Measurements from ENCODE around the gene MACROD1.

The MACROD1 gene

DNA sequence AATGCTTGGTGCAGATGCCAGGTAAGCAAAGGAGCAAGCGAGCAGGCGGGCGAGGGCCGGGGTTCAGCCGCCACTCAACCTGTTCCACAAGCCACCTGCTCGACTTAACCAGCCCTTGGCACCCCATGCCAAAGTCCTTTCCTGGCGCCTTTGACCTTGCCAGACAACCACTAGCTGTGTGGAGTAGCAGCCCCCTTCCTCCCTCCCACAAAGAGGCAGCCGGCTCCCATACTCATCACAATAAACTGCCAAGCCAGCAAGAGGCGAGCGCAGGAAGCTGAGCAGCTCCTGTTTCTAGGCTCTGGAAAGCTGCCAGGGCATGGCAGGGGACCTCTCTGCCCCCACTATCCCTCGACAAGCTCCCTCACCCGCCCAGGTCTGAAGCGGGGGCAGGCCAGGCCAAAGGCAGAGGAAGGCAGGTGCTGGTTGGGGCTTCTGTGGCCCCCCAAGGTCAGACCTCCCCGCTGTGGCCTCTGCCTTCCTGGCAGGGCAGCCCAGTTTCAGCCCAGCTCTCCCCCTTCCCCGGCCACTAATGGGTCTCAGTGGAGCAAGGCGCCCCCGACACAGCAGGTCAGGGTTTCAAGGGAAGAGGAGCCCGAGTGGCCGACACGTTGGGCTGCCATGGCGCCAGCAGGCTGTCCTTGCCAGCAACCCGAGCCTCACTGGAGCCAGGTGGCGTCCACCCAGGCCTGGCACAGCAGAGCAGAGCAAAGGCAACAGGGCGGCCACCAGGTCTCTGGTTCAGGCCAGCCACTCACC lies 15.3 kb downstream of the MACROD1 start:
- DNase-seq, result no peak

DNA sequence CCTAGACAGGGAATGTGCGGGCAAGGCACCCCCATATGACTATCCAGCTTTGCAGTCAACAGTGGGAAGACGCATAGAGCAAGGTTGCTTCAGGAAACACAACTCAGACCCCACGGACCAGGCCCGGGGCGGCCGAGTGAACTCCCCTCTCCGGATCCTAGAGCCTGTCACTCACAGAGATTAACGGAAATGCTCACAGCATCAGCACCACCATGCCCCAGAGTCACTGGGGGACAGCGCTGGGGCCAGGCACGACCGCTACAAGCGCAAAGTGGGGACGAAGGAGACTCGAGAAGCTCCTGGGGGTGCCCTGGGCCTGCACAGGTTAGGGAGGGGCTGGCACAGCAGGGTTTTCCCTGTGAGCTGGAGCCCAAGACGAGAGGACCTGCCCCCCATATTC lies 15.9 kb downstream of the MACROD1 start:
- DNase-seq, result no peak

DNA sequence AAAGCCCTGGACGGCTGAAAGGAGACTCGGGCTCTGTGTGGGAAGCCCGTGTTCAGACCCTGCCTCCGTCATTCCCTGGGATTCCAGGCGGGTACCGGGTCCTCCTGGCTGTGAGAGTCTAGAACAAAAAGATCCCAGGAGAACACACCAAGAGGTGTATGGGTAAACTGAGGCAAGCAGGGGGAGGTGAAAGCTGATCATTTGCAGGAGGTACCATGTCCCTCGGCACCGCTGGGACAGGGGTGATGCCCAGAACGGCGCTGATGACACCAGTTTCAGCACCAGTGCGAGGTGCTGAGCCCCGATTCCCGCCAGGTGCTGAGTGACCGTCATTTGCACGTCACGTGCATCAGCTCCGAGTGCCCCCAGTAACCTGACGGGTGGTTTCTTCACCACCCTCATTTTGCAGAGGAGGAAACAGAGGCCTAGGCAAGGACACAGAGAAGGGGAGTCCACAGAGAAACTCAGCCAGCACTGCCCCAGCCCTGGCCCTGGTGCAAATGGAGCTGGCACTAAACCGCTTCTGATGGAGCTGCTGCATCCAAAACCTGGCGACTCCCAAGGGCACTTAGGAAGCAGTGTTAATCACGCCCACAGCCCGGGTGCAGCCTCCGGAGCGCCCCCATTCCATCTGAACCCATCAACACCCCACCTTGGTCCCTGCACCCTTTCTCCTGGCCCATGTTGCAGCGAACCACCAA lies 16.8 kb downstream of the MACROD1 start:
- no peak for DNase-seq

DNA sequence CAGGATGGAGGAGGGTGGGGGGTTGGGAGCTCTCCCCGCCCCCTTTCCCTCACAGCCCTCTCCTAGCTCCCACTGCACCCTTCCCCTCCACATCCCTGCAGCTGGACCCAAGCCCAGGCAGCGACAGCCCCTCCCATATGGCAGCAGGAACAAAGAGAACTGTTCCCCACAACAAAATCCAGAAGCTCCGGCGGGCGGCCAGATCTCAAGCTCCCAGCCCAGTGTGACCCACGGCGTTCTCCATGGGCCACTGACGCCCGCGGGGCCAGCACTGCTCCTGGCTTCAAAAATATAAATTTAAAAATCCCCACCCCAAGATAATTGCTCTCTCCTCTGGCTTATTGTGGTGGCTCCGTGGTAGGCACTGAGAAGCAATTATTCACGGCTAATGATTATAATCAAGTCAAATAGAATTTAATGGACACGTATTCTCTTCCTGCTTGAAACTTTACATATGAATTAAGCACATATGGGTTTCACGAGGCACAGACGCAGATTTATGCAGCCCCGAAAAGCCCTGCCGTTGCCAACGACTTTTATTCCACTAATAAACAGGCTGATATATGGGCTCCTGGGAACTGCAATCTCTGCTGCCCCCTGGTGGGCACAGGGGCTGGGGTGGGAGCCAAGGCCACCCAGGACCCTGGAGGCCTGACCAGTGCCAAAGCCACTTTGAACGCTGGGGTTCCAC lies 17.5 kb downstream of the MACROD1 start:
- DNase-seq, result no peak

DNA sequence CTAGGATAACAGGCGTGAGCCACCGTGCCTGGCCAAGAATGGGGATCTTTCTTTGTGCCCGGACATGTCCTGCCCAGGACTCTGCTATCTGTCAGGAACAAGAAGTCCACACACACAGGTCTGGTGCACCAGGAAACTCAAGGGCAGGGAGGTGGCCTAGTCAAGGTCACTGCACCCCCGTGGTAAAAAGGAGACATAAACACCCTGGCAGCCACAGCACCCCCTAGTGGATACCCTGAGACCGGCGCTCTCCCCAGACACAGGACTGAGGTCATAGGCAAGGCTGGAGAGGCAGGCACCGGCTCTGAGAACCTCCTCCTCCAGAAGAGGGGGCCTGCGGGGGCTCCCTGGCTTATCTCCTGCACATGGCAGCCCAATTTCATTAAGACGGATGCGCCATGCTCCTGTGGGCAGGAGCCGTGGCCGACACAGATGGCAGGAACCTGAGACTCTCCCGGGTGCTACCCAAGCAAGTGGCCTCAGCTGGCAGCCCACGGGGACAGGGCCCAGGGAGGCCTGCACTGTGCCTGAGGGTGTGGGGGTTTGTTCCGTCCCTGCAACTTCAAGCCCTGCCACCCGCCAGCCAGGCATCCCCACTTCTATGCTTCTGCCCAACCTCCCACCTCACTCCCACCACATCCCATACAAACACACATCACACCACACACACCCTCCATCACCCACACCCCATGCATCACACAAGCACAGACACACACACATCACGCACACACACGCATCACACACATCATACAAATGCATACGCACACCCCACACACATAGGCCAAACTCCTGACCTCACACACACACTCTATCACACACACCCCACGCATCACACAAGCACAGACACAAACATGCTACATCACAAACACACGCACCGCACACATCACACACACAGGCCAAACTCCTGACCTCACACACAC lies 19.6 kb downstream of the MACROD1 start:
- DNase-seq, result no peak

DNA sequence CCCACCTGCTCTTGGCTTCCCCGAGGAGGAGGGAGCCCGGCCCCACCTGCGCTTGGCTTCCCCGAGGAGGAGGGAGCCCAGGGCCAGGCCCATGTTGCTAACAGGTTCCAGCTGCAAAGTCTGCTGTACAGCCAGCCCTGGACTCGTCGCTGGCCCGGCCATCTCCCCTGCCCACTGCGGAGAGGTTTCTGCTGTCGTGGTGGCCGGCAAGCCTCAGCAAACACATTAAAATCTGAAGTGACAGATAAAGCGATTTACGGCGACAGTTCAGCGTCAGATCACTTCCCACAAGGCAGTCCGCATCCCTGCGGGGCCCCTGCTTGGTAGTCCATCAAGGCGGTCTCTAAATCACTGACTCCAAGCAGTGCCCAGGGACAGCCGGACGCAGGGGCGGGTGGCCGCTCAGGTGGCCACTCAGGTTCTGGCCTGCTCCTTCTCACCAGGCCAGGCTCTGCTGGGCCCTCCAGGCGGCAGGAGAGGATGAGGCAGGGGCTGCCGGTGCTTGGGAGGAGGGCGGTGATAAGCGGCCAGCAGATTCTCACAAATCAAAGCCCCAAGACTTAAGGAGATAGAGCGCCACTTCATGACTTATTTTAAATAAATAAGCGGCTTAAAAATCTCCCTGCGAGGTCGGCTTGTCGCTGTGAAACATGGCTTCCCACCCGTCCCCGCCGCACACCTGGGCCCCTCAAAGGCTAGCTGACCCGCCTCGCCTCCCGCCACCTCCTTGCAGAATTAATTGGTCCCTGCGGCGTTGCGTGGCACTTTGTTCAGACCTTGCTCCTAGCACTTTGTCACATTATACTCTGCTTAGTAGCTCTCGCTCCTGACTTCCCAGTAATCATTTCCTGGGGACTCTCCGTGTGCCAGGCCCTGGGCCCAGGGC lies 21.1 kb downstream of the MACROD1 start:
- no peak for DNase-seq

DNA sequence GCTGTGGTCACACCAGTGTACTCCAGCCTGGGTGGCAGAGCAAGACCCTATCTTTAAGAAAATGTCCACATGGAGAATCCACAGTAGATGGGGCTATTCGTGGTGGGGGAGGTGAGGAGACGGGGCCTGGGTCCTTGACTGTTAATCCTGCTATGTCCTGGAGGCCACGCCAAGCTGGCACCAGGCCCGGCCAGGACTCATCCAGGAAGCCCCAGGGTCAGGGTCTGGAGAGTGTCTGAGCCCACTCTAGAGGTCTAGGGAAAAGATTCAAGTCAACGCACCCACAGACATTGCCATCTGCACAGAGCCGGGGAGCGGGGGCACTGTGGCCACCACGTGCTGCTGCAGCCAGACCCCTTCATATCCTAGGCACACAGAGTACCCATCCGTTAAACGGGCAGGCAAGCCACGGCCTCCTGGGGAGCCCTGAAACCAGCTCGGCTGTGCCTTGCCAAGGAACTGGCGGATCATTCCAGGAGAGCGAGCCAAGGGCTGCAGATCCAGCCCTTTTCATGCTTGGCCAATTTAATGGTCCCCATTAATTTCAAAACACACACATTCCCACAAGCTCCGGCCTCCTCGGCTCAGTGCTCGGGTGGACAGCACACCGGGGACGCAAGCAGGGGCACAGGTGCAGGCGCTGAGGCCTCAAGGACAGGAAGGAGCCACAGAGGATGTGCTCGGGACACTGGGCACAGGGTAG lies 24.7 kb downstream of the MACROD1 start:
- no peak for DNase-seq

GRCh38 chr11:64140082-64140481 lies 25.8 kb downstream of the MACROD1 start:
- DNase-seq, result no peak

GRCh38 chr11:64139049-64139448 lies 26.9 kb downstream of the MACROD1 start:
- no peak for DNase-seq

GRCh38 chr11:64138398-64138797 lies 27.5 kb downstream of the MACROD1 start:
- no peak for DNase-seq

GRCh38 chr11:64136765-64137441 lies 29.0 kb downstream of the MACROD1 start:
- DNase-seq, result no peak

- no peak for DNase-seq
Measured at GRCh38 chr11:64135711-64136110, 30.2 kb downstream of the MACROD1 start.

- DNase-seq, result no peak
Measured at GRCh38 chr11:64134963-64135362, 30.9 kb downstream of the MACROD1 start.

- DNase-seq, result no peak
Measured at GRCh38 chr11:64132982-64133705, 32.8 kb downstream of the MACROD1 start.

GRCh38 chr11:64132191-64132771 lies 33.6 kb downstream of the MACROD1 start:
- DNase-seq, result no peak

DNA sequence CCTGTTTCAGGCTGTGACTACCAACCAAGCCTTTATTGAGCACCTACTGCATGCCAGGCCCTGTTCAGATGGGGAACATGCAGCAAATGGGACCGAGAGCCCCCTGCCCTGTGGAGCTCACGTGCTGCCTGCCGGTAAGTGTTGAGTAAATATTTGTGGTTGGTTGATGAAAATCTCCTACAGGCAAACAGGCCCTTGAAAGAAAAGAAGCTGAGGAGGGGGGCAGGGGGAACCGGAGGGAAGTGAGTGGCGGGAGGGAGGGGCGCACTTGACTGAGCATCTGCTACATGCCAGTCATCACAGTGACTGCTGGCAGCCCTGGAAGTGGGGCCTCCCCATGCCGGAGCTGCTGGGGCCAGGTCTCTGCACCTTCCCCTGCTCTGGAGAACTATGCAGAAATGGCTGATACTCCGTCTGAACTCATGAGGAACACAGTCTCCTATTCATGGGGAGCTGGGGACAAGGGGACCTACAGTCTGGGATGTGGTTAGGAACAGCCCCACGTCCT lies 34.2 kb downstream of the MACROD1 start:
- no peak for DNase-seq

DNA sequence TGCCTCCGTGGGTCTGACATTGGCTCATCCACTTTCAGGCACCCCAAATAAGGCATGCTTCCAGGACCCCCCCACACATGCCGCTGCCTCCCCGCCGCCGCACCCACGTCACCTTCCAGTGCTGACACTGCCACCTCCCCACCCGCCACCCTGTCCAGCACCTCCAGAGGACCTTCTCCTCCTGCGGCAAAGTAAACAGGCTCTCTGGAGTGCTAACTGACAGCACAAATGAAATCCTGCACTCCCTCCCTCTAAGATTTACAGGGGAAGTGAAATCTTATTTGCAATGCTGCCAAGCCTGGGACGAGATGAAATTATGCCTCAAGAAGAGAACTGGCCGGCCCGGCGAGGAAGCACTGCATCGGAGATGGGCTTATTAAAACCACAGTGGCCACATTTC lies 35.3 kb downstream of the MACROD1 start:
- no peak for DNase-seq

DNA sequence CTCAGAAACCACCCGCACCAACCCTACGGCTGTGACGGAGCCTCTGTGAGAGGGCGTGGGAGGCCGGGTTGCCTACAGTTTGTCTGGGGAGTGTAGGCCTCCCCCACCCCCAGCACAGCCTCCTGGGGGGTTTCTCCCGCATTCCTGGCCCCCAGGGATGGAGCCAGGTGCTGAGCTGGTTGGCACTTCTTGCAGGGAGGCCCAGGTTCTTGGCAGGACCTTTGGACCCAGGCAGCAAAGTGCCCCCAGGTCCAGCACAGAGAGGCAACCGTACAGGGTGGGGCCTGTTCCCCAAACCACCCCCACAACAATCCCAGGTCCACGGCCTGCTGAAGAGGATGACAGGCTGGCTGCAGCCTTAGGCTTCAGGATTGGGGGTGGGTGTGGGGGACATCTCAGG lies 36.5 kb downstream of the MACROD1 start:
- no peak for DNase-seq

All from GF-D8 (cell line).